HG02870 (cell line): Measurements from ENCODE around the gene P2RX5.
"Not testable (repeated sequence)": the region's sequence is repeated elsewhere in the genome, so short reads cannot be mapped to it uniquely, and the experiment has no call there.

Source experiments
- ATAC-seq: cut with Tn5 transposase; IDR thresholded peaks from one replicate; pipeline ENCODE4 v1.9.1; 2021; ENCODE audit warnings: mild to moderate bottlenecking, moderate library complexity; ENCODE audit not compliant: unreplicated experiment

The P2RX5 gene

DNA sequence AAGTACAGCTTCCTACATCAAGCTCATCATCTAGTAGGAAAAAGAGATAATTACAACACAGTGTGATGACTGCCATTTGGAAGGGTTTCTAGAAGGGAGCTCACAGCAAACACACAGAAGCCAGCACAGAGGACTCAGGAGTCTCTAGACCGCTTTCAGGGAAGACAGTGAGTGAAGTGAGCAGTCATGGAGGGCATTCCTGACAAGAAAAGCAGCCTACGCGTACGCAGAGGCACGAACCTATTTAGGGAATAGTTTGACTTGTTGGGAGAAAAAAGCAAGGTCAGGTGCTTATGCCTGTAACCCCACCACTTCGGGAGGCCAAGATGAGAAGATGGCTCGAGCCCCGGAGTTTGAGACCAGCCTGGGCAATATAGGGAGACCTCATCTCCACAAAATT is 19.3 kb upstream of the P2RX5 start:
- ATAC-seq, result no peak

DNA sequence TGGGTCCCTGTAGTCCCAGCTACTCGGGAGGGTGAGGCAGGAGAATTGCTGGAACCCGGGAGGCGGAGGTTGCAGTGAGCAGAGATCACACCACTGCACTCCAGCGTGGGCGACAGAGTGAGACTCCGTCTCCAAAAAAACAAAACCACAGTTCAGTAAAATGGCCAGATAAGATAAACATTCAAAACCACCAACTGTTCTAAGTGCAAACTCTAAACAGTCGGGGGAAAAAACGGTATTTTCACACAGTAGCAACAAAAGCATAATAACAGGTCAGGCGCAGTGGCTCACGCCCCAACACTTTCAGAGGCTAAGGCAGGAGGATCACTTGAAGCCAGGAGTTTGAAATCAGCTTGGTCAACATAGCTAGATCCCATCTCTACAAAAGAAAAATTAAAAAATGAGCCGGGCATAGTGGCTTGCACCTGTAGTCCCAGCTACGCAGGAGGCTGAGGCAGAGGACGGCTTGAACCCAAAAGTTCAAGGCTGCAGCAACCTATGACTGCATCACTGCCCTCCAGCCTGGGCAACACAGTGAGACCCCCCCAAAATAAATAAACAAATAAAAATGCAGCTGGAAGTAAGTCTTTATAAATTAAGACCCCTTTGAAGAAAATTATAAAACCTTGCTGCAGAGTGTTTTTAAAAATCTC is 17.0 kb upstream of the P2RX5 start:
- no peak for ATAC-seq

DNA sequence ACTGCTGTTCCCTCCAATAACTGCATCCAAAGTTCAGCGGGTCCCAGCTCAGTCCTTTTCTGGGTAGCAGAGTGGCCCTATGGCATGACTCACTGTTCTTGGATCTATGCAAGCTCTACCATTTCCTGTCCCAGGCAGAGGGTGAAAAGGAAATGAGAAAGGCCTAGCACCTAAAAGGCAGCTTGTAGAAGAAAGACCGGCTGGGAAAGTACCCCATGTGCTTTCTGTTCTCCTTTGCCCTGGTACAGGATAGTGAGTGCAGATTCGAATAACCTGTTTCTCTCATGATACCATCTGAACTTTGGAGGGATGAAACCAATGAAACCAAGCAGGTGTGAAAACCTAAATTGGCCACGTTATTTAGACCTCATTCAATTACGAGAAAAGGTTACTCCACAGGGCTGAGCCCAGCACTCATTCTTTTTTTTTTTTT is 15.0 kb upstream of the P2RX5 start:
- ATAC-seq, result peak; percentile 86

DNA sequence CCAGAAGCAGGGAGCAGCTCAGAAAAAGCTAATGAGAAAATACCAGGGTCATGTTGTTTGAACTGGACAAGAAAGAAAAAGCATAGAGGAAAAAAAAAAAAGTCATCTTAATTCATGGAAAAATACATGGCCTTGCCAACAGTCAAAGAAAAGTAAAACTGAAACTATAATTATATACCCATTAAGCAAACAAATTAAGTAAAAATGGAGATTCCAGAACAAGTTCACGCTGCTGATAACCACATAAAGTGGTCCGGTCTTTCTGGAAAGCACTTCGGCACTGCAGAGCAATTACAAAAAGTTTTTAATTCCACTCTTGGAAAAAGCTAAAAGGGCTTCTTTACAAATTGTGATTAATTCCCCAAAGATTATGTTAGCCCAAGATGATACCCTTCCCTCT is 12.4 kb upstream of the P2RX5 start:
- no peak for ATAC-seq

DNA sequence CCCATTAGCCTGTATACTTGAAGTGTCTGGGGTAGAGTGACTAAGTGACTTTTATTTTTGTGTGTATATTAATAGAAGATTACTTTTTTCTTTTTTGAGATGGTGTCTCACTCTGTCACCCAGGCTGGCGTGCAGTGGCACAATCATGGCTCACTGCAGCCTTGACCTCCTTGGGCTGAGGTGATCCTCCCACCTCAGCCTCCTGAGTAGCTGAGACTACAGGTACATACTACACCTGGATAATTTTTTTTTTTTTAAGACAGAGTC is 9.7 kb upstream of the P2RX5 start:
- not testable (repeated sequence) for ATAC-seq

DNA sequence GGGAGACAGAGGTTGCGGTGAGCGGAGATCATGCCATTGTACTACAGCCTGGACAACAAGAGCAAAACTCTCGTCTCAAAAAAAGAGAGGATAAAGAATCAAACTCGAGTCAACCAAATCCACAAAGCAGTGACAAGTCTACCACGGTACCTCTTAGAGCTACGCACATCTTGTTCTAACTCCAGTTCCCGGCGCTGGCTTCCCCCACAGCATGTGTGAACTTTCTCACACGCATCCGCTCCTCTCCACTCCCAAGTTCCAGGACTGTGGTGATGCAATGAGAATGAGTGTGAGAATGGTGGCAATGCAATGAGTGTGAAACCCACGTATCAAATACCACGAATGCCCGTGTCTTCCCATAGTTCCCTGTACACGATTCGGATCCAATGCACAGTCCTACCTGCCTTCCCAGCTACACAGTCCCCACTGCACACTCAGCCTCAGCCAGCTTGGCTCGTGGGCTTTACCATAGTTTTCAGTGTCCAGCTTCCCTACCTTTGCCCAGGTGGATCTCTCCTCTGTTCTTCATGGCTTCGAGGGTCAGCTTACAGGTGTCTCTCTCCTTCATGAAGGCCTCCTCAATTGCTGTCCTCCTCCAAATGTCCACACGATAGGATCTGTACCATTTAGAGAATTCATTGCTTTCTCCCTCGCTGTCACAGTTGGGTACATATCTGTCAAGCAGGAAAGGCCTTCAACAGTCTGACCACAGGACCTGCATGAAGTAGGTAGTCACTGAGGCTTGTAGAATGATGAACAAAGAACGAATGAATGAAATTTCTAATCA is 9.2 kb upstream of the P2RX5 start:
- no peak for ATAC-seq

DNA sequence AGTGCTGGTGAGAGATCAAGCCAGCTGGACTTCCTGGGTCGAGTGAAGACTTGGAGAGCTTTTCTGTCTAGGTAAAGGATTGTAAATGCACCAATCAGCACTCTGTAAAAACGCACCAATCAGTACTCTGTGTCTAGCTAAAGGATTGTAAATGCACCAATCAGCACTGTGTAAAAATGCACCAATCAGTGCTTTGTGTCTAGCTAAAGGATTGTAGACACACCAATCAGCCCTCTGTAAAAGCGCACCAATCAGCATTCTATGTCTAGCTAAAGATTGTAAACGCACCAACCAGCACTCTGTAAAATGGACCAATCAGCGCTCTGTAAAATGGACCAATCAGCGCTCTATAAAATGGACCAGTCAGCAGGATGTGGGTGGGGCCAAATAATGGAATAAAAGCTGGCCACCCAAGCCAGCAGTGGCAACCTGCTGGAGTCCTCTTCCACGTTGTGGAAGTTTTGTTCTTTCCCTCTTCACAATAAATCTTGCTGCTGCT is 6.1 kb upstream of the P2RX5 start:
- not testable (repeated sequence) for ATAC-seq

DNA sequence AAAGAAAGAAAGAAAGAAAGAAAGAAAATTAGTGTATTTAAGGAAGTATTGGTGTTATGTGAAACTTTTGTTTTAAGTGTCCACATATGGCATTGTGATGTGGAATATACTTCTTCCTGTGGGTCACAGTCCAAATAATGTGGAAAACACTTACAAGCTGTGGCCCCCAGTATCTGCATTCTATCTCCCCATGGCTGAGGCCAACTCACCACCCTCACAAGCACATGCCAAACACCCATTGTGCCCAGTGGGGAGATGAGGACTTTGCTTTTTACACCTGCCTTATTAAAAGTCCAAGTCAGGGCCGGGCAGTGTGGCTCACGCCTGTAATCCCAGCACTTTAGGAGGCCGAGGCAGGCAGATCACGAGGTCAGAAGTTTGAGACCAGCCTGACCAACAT is 4.0 kb upstream of the P2RX5 start:
- ATAC-seq, result no peak

DNA sequence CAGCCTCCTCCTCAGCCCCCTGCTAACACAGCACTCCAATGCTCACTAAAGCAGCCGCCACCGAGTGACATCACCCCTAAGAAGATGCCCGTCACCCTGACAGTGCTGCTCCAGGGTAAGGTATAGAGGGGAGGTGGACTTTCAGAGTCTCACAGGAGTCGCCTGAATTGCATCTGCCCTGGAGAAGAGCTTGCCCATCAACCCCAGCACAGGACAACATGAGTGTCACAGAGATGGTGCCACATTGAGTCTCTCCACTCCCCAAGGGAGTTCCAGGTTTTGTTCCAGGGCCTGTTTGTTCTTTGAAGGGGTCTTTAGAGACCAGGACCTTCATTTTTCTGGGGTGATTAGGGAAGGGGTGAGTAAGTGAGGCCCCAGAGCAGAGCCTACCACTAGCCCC is 2.2 kb upstream of the P2RX5 start:
- ATAC-seq, result no peak

DNA sequence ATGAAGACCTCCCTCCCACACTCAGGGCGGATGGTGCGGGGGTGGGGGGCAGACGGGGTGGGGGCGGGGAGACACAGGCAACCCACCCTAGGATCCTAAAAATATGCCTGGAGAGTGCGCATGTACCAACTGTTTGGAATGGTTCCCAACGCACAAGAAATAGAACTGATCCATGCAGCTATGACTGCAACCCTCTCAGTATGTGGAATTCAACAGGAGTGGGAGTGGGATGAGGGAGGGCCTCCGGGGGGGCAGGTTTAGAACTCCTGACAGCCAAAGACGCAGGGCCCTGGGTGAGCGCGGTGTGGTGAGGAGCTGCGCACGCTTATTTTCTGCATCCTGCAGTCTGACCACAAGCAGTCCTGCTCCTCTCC is 1.1 kb upstream of the P2RX5 start:
- ATAC-seq, result no peak

DNA sequence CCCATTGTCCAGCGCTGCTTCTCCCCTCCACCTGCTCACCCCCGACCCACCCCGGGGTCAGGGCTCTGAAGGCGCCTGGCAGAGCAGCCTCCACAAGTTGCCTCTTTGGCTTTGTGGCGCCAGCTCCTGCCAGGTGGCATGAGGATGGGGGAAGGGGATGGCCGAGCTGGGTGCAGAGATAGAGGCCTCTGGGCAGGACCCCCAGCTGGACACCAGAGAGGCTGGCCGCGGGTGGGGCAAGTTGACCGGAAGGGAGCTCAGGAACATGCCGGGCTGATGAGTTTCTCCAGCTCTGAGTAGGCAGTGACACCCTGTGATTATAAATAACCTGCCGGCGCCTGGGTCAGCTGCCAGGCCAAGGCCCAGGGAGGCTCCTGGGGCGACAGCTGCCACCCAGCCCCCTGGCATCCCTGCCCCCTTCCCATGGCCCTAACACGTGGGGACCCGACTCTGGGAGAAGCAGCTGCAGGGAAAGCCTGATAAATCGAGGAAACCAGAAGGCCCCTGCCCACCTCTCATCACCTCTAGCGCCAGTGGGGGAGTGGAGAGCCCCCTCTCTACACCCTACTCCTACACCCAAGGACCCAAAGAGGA is 729 bp downstream of the P2RX5 start:
- ATAC-seq, result no peak

DNA sequence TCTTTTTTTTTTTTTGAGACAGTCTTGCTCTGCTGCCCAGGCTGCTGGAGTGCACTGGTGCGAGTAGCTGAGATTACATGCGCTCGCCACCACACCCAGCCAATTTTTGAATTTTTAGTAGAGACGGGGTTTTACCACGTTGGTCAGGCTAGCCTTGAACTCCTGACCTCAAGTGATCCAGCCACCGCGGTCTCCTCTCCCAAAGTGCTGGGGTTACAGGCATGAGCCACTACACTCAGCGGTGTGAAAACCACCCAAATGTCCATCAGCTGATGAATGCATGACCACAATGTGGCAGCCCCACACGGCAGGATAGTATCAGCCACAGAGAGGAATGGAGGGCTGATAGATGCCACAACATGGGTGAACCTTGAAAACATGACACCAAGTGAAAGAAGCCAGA is 2.1 kb downstream of the P2RX5 start:
- ATAC-seq, result peak; percentile 62

DNA sequence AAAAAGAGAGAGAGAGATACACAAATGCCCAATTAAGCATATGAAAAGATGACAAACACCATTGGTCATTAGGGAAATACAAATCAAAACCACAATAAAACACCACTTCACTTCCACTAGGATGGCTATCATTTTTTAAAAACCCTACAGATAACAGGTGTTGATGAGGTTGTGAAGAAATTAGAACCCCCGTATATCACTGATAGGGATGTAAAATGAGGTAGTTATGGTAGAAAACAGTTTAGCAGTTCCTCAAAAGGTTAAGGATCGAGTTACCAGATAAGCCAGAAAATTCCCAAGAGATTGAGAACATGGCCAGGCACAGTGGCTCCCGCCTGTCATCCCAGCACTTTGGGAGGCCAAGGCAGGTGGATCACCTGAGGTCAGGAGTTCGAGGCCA is 2.8 kb downstream of the P2RX5 start:
- no peak for ATAC-seq

DNA sequence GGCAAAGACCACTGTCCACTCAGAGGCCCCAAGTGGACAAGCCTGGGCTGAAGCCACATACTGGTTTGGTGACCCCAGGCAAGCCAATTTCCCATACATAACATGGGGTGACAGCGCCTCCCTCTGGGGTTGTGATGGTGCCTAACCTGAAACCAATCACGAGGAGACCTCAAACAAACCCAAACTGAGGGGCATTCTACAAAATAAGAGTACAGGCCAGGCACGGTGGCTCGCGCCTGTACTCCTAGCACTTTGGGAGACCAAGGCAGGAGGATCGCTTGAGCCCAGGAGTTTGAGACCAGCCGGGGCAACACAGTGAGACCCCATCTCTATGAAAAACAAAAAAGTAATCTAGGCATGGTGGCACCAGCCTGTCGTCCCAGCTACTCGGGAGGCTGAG is 3.6 kb downstream of the P2RX5 start:
- no peak for ATAC-seq

DNA sequence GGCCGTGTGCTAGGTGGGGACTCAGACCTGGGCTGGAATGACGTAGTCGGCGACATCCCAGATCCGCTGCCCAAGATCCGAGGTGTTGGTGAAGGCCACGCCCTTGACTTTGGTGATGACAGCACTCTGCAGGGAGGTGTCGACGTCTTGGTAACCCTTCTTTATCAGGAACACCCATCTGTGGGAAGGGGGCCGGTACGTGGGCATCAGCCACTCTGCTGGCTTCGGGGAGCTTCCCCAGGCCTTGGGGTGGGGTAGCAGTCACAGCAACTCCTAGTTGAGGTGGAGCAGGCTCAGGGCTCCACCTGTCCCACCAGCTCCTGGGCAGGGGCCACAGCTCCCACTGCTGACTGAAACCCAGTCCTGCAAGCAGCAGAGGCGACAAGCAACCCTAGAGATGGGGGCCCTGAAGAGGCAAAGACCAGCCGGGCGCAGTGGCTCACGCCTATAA is 4.3 kb downstream of the P2RX5 start:
- no peak for ATAC-seq

DNA sequence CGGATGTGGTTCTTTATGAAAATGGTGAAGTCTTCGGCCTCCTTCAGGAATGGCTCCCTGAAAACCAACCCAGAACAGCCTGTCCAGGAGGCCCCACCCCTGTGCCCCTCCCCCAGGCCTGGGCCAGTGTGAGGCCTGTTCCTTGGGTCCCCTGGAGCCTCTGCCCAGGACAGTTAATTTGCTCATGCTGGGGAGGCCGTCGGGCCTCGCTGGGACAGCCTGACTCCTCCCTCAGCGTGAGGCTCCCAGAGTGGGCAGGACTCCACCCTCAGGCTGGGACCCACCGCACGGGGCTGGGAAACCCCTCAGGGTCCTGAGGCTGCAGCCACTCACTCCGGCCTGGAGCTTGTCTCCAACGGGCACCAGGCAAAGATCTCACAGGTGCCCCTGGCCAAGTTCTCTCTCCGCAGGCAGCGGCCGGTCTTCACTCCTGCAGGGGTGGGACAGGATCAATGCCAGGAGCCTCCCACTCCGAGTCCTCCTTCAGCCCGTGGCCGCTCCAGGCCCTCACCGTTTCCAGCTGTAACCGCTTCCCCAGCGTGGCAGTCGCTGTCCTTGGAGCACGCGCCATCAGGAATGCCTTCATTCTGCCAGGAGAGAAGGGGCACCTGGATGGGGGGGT is 5.8 kb downstream of the P2RX5 start:
- no peak for ATAC-seq

DNA sequence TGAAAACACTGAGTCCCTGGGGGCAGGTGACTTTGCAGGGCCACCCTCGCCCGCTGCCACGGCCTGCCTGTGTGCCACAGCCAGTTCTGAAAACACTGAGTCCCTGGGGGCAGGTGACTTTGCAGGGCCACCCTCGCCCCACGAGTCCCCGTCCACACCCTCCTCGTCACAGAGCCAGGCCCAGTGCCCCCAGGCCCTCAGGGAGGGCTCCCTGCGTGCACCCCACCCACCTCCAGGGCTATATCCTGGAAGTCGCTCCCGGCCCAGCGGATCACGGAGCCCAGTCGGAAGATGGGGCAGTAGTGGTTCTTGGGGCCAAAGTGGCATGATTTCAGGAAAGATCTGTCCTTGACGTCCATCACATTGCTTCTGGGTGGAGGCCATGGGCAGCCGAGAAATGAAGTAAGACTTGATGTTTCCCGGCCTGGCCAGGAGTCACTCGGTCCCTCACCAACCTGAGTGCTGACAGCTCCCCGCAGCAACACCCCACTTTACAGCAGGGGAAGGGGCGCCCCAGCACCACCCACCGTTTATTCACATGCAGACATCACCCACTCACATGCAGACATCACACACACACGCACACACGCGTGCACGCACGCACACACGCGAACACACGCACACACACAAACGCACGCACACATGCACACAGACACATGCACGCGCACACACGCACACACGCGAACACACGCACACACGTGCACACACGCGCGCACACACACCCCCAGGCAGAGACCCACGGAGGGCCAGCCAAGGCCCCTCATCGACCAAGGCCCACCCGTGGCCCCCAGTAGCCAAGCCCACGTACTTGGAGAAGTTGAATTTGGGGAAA is 6.5 kb downstream of the P2RX5 start:
- no peak for ATAC-seq

DNA sequence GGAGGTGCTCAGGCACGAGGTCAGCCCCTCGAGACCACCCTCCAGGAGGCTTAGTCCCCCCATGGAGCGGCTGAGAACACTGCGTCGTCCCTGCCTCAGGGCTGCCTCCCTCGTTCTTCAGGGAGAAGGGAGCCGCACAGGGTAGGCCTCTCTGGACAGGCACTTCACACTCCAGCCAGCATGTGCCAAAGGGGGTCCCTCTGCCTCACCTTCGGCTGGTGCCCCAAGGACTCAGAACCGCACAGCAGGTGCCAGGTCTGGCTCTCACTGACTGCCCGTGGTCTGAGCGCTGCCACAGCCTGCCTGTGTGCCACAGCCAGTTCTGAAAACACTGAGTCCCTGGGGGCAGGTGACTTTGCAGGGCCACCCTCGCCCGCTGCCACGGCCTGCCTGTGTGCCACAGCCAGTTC is 7.1 kb downstream of the P2RX5 start:
- ATAC-seq, result no peak

DNA sequence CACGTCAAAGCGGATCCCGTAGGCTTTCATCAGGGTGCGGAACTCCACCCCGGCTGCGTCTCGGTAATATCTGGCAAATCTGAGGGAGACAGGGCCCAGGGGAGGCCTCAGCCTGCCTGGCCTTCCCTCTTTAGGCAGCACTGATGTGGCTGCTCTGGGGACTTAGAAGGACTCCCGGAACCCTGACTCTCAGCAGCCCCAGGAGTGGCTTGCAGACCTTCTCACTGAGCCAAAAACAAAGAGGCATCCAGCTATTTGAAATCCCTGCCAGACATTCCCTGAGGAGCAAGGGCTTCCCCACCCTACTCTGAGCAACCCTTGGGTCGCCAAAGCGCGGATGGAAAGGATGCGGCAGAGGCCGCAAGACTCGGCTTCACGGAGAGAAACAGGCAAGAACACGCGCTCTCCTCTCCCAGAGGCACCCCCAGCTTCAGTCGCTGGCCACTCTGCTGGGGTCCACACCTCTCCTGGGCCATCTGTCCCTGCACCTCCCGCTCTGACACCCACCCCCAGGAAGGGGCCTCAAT is 7.9 kb downstream of the P2RX5 start:
- no peak for ATAC-seq

DNA sequence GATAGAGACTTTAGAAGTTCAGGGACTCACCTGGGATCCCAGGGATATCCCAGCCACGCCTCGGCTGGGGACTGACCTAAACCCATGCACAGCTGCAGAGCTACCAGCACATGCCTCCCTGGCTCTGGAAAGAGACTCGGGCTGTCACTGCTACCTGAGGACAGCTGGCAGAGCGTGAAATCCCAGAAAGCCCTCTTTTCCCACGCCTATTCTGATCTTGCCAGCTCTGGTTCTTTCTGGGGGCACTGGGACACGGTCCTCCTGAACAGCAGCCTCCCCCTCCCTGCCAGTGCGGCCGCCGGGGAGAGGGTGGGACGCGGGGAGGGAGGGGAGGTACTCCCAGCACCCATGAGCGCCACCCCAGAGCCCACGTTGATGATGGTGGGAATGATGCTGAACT is 10.8 kb downstream of the P2RX5 start:
- no peak for ATAC-seq

DNA sequence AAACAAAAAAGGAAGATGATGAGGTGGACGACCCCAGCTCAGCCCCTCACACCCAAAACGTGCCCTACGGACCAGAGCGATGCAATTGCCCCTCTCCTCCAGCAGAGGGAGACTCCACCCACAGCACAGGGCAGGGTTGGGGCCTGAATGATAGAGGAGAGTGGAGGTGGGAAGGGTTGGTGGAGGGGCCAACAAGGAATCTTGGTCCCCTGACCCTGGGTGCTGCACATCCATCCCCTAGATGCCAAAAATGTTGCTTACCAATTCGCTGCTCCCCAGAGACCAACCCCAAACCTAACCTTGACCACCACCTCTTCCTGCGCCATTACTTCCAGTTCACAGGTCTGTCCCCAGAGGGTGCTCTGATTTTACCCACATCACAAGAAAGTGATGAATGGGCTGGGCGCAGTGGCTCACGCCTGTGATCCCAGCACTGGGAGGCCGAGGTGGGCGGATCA is 12.9 kb downstream of the P2RX5 start:
- ATAC-seq, result peak; percentile 50
